ENCODE results near the gene PDHB.
A peak's percentile ranks its signal among the peaks of the same experiment; 100 is the strongest.

The PDHB gene

GRCh38 chr3:58417075-58417474, 16.6 kb downstream of the PDHB start:
- DNase-seq (ENCODE audit: extremely low read depth, insufficient read length): no peak
- no peak for TF ChIP-seq CTCF (IDR thresholded peaks at IDR 0.05; ENCODE audit: insufficient read depth, low read length, poor library complexity, severe bottlenecking)
- Histone ChIP-seq H3K4me3 (replicated peaks; ENCODE audit: low read depth, low read length) (no peak overlapping the region), H3K27me3 (replicated peaks; ENCODE audit: control insufficient read depth, insufficient read depth, low read length) (no peaks in the 10 kb centered on the region), H3K36me3 (ENCODE audit: control insufficient read depth, insufficient read depth, low read length) (no peaks in the 10 kb centered on the region)

GRCh38 chr3:58416191-58416590, 17.4 kb downstream of the PDHB start:
- no peak for DNase-seq (ENCODE audit: extremely low read depth, insufficient read length)
- no peaks in the 10 kb centered on the region for H3K27me3 ChIP-seq (replicated peaks; ENCODE audit: control insufficient read depth, insufficient read depth, low read length)
- no peak for TF ChIP-seq CTCF (IDR thresholded peaks at IDR 0.05; ENCODE audit: insufficient read depth, low read length, poor library complexity, severe bottlenecking)
- no peak overlapping the region for H3K4me3 ChIP-seq (replicated peaks; ENCODE audit: low read depth, low read length)
- H3K36me3 ChIP-seq (ENCODE audit: control insufficient read depth, insufficient read depth, low read length): no peaks in the 10 kb centered on the region

- H3K36me3 ChIP-seq (ENCODE audit: control insufficient read depth, insufficient read depth, low read length): no peaks in the 10 kb centered on the region
- no peaks in the 10 kb centered on the region for H3K27me3 ChIP-seq (replicated peaks; ENCODE audit: control insufficient read depth, insufficient read depth, low read length)
- H3K4me3 ChIP-seq (replicated peaks; ENCODE audit: low read depth, low read length): no peak overlapping the region
- TF ChIP-seq CTCF (IDR thresholded peaks at IDR 0.05; ENCODE audit: insufficient read depth, low read length, poor library complexity, severe bottlenecking): peak; percentile 61
- DNase-seq (ENCODE audit: extremely low read depth, insufficient read length): no peak
Measured at GRCh38 chr3:58414538-58415197, 19.0 kb downstream of the PDHB start.

GRCh38 chr3:58411851-58412830, 21.5 kb downstream of the PDHB start:
- no peaks in the 10 kb centered on the region for H3K36me3 ChIP-seq (ENCODE audit: control insufficient read depth, insufficient read depth, low read length)
- no peak for DNase-seq (ENCODE audit: extremely low read depth, insufficient read length)
- TF ChIP-seq CTCF (IDR thresholded peaks at IDR 0.05; ENCODE audit: insufficient read depth, low read length, poor library complexity, severe bottlenecking): no peak

GRCh38 chr3:58411036-58411435, 22.6 kb downstream of the PDHB start:
- Histone ChIP-seq H3K36me3 (ENCODE audit: control insufficient read depth, insufficient read depth, low read length) (no peaks in the 10 kb centered on the region), H3K27me3 (replicated peaks; ENCODE audit: control insufficient read depth, insufficient read depth, low read length) (no peaks in the 10 kb centered on the region), H3K4me3 (replicated peaks; ENCODE audit: low read depth, low read length) (no peak overlapping the region)
- no peak for TF ChIP-seq CTCF (IDR thresholded peaks at IDR 0.05; ENCODE audit: insufficient read depth, low read length, poor library complexity, severe bottlenecking)
- no peak for DNase-seq (ENCODE audit: extremely low read depth, insufficient read length)

More at GRCh38 chr3:58411851-58412830, 21.5 kb downstream of the PDHB start:
- no peaks in the 10 kb centered on the region for H3K27me3 ChIP-seq (replicated peaks; ENCODE audit: control insufficient read depth, insufficient read depth, low read length)
- H3K4me3 ChIP-seq (replicated peaks; ENCODE audit: low read depth, low read length): no peak overlapping the region

Measured in GM06990 (cell line).